ENCODE results near the gene TCERG1L. TPM values are rescaled to one million over a fixed set of nuclear protein-coding genes. Genes with fewer than 3 reads are reported as not detected.

TCERG1L gene
- total RNA-seq, 2 experiments from 2014 or later = not detected

- no peaks in the 10 kb centered on the region for H3K27me3 Mint-ChIP-seq
- no peaks in the 10 kb centered on the region for H3K4me1 Mint-ChIP-seq
- POLR2A ChIA-PET = no interaction called here
- H3K36me3 Mint-ChIP-seq (ENCODE audit: low read depth) = no peaks in the 10 kb centered on the region
- no peak for DNase-seq
- no peak overlapping the region for H3K4me3 Mint-ChIP-seq
- H3K9me3 Mint-ChIP-seq = no peaks in the 10 kb centered on the region
- CTCF ChIA-PET = no interaction called here
- no peak overlapping the region for H3K27ac Mint-ChIP-seq
Measured at GRCh38 chr10:131273476-131273875, 38.0 kb downstream of the TCERG1L start.

- H3K4me3 Mint-ChIP-seq = no peak overlapping the region
- no peak for DNase-seq
- no peaks in the 10 kb centered on the region for H3K36me3 Mint-ChIP-seq (ENCODE audit: low read depth)
- no peak overlapping the region for H3K27ac Mint-ChIP-seq
- POLR2A ChIA-PET = no interaction called here
- no peaks in the 10 kb centered on the region for H3K9me3 Mint-ChIP-seq
- CTCF ChIA-PET = no interaction called here
- no peaks in the 10 kb centered on the region for H3K27me3 Mint-ChIP-seq
- no peaks in the 10 kb centered on the region for H3K4me1 Mint-ChIP-seq
Measured at GRCh38 chr10:131272897-131273451, 38.5 kb downstream of the TCERG1L start.

GRCh38 chr10:131271966-131272365 is 39.6 kb downstream of the TCERG1L start:
- no peak overlapping the region for H3K4me3 Mint-ChIP-seq
- no peaks in the 10 kb centered on the region for H3K36me3 Mint-ChIP-seq (ENCODE audit: low read depth)
- POLR2A ChIA-PET = no interaction called here
- H3K27me3 Mint-ChIP-seq = no peaks in the 10 kb centered on the region
- no peak overlapping the region for H3K27ac Mint-ChIP-seq
- CTCF ChIA-PET = no interaction called here
- DNase-seq = no peak
- H3K4me1 Mint-ChIP-seq = no peaks in the 10 kb centered on the region
- H3K9me3 Mint-ChIP-seq = no peaks in the 10 kb centered on the region

- POLR2A ChIA-PET = no interaction called here
Measured at GRCh38 chr10:131271195-131271880, 40.2 kb downstream of the TCERG1L start.

GRCh38 chr10:131270461-131271190 is 40.9 kb downstream of the TCERG1L start:
- Mint-ChIP-seq H3K4me1 (no peaks in the 10 kb centered on the region), H3K27ac (no peak overlapping the region), H3K4me3 (no peak overlapping the region), H3K9me3 (no peaks in the 10 kb centered on the region), H3K27me3 (no peaks in the 10 kb centered on the region), H3K36me3 (ENCODE audit: low read depth) (no peaks in the 10 kb centered on the region)
- POLR2A ChIA-PET = no interaction called here
- CTCF ChIA-PET = no interaction called here
- no peak for DNase-seq

More at GRCh38 chr10:131271195-131271880, 40.2 kb downstream of the TCERG1L start:
- Mint-ChIP-seq H3K27me3 (no peaks in the 10 kb centered on the region), H3K4me1 (no peaks in the 10 kb centered on the region), H3K27ac (no peak overlapping the region), H3K36me3 (ENCODE audit: low read depth) (no peaks in the 10 kb centered on the region), H3K4me3 (no peak overlapping the region), H3K9me3 (no peaks in the 10 kb centered on the region)
- CTCF ChIA-PET = no interaction called here
- no peak for DNase-seq

GRCh38 chr10:131269776-131270460 is 41.6 kb downstream of the TCERG1L start:
- Mint-ChIP-seq H3K36me3 (ENCODE audit: low read depth) (no peaks in the 10 kb centered on the region), H3K27me3 (no peaks in the 10 kb centered on the region)
- POLR2A ChIA-PET = no interaction called here

GRCh38 chr10:131267814-131268095 is 43.8 kb downstream of the TCERG1L start:
- H3K27me3 Mint-ChIP-seq = no peaks in the 10 kb centered on the region
- no peak overlapping the region for H3K4me3 Mint-ChIP-seq
- H3K27ac Mint-ChIP-seq = no peak overlapping the region
- CTCF ChIA-PET = no interaction called here
- H3K4me1 Mint-ChIP-seq = no peaks in the 10 kb centered on the region
- H3K36me3 Mint-ChIP-seq (ENCODE audit: low read depth) = no peaks in the 10 kb centered on the region
- H3K9me3 Mint-ChIP-seq = no peaks in the 10 kb centered on the region
- no peak for DNase-seq
- POLR2A ChIA-PET = no interaction called here

More at GRCh38 chr10:131269776-131270460, 41.6 kb downstream of the TCERG1L start:
- Mint-ChIP-seq H3K9me3 (no peaks in the 10 kb centered on the region), H3K27ac (no peak overlapping the region), H3K4me3 (no peak overlapping the region), H3K4me1 (no peaks in the 10 kb centered on the region)
- DNase-seq = no peak
- CTCF ChIA-PET = no interaction called here

GRCh38 chr10:131266936-131267813 is 44.3 kb downstream of the TCERG1L start:
- no peaks in the 10 kb centered on the region for H3K27me3 Mint-ChIP-seq
- ChIA-PET CTCF (no interaction called here), POLR2A (no interaction called here)
- no peaks in the 10 kb centered on the region for H3K4me1 Mint-ChIP-seq
- no peaks in the 10 kb centered on the region for H3K36me3 Mint-ChIP-seq (ENCODE audit: low read depth)
- no peak for DNase-seq
- no peak overlapping the region for H3K4me3 Mint-ChIP-seq
- no peaks in the 10 kb centered on the region for H3K9me3 Mint-ChIP-seq
- no peak overlapping the region for H3K27ac Mint-ChIP-seq

- DNase-seq = no peak
- no peak overlapping the region for H3K27ac Mint-ChIP-seq
- ChIA-PET CTCF (no interaction called here), POLR2A (no interaction called here)
- H3K27me3 Mint-ChIP-seq = no peaks in the 10 kb centered on the region
- no peaks in the 10 kb centered on the region for H3K9me3 Mint-ChIP-seq
- H3K36me3 Mint-ChIP-seq (ENCODE audit: low read depth) = no peaks in the 10 kb centered on the region
- no peak overlapping the region for H3K4me3 Mint-ChIP-seq
- H3K4me1 Mint-ChIP-seq = no peaks in the 10 kb centered on the region
Measured at GRCh38 chr10:131264110-131264788, 47.3 kb downstream of the TCERG1L start.

- Mint-ChIP-seq H3K36me3 (ENCODE audit: low read depth) (no peaks in the 10 kb centered on the region), H3K9me3 (no peaks in the 10 kb centered on the region), H3K27ac (no peak overlapping the region), H3K4me1 (no peaks in the 10 kb centered on the region), H3K4me3 (no peak overlapping the region), H3K27me3 (no peaks in the 10 kb centered on the region)
- ChIA-PET POLR2A (no interaction called here), CTCF (no interaction called here)
- no peak for DNase-seq
Measured at GRCh38 chr10:131261890-131262475, 49.5 kb downstream of the TCERG1L start.

- no peak for DNase-seq
- ChIA-PET POLR2A (no interaction called here), CTCF (no interaction called here)
Measured at GRCh38 chr10:131260452-131261211, 50.9 kb downstream of the TCERG1L start.

GRCh38 chr10:131260031-131260430 is 51.5 kb downstream of the TCERG1L start:
- Mint-ChIP-seq H3K27ac (no peak overlapping the region), H3K36me3 (ENCODE audit: low read depth) (no peaks in the 10 kb centered on the region), H3K4me1 (no peaks in the 10 kb centered on the region), H3K27me3 (no peaks in the 10 kb centered on the region), H3K9me3 (no peaks in the 10 kb centered on the region), H3K4me3 (no peak overlapping the region)
- DNase-seq = no peak
- CTCF ChIA-PET = no interaction called here
- POLR2A ChIA-PET = no interaction called here

More at GRCh38 chr10:131260452-131261211, 50.9 kb downstream of the TCERG1L start:
- Mint-ChIP-seq H3K9me3 (no peaks in the 10 kb centered on the region), H3K27ac (no peak overlapping the region), H3K4me3 (no peak overlapping the region), H3K4me1 (no peaks in the 10 kb centered on the region), H3K27me3 (no peaks in the 10 kb centered on the region), H3K36me3 (ENCODE audit: low read depth) (no peaks in the 10 kb centered on the region)

Data from activated CD4-positive, alpha-beta T cell treated with anti-CD3 and anti-CD28 coated beads, Interleukin-2, amount 10 ng/mL, durations not matched to agents 7 days and 5 days (primary cell).